GM21526 (cell line): ENCODE measurements around the gene ACAA2.
A peak's percentile ranks its signal among the peaks of the same experiment; 100 is the strongest.
"Not testable (repeated sequence)": the region's sequence is repeated elsewhere in the genome, so short reads cannot be mapped to it uniquely, and the experiment has no call there.

Source experiments
- ATAC-seq: cut with Tn5 transposase; IDR thresholded peaks from one replicate; pipeline ENCODE4 v1.9.1; 2021; ENCODE audit warnings: moderate library complexity; ENCODE audit not compliant: unreplicated experiment, low FRiP score

ACAA2 gene

DNA sequence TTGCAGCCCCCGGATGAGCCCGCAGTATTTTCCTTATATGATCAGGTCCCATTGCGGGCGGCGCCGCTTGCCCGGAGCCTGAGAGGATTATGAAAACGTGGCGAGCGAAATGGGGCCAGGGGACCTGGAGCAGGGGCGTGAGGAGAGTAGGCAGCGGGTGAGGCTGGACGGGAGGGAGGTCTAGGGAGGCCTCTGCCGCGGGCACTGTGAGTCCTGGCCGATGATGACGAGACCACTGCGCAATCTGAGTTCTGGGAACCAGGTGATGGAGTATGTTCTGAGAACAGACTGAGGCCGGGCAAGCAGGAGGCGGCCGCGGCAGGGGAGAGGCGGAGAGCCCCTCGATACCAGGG lies 790 bp upstream of the ACAA2 start:
- peak; percentile 29 for ATAC-seq

DNA sequence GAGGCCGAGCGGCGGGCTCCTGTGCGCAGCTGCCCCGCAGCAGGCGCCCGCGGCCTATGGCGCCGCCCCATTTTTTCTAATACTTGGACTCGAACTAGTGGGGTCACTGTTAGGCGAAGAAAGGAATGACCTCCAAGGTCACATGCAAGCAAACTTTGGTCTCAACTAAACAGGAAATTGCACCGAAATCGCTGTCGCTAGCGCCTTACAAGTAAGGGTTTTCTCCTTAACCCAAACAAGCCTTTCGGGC lies 339 bp downstream of the ACAA2 start:
- ATAC-seq: peak; percentile 35

DNA sequence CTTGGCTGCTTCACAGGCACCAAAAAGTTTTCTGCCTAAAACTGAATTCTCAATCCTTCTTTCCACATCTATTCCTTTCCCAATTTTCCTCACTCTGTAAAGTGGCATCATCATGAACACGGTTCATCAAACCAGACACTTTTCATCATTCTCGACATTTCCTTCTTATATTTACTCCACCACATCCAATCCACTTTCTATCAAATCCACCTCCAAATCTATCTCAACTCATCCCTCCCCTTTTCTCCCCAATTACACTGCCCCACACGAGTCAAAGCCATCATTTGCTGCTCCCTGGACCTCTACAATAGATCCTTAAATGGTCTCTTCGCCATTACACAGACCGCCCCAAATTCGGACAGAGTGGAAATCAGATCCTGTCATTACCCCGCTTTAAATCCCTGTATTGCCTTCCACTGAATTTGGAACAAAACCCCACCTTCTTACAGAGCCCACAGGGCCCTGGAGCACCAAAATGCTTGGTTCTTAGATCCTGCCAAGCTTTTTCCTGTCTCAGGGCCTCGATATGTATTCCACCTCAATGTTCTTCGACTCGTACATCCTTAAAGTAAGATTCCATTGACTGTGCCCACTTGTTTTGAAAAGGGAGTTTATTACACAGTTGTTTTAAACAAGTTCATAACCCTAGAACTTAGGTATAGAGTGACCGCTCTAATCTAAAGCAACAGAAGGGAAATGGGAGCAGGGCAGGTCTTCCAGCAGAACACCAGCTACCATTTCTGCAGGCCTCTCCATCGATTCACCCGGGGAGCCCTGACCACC lies 856 bp downstream of the ACAA2 start:
- ATAC-seq: no peak

DNA sequence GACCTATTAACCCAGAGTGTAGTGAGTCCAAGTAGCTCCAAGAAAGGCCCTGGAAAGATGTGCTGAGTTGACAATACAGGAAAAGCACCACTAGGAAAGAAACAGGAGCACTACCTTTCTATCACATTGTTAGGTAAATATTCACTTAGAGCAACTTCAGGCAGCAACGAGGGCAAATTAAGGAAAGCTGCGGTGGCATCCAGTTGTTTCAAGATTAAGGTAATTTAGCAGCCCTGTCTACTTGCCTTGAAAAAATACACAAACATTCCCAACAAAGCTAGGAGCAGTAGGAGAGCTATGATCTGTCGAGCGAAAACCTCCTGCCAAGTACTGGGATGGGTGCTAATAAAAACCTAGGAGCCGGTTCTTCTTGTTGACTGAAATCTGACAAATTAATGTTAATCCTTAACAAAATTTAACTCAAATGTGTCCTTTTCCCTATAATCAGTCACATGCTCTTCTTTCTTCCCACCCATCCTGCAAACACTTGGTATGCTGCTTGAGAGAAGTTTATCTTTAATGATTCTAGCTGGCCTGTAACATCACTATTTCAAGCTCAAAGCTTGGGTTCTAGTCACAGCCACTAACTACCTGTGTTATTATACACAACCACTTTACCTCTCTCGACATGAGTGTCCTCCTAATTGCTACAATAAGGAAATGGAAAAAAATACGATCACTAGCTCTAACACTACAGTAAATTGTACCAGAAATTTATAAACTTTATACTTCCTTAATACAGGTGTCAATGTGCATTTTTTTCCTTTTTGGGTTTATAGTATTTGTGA lies 2.0 kb downstream of the ACAA2 start:
- no peak for ATAC-seq

DNA sequence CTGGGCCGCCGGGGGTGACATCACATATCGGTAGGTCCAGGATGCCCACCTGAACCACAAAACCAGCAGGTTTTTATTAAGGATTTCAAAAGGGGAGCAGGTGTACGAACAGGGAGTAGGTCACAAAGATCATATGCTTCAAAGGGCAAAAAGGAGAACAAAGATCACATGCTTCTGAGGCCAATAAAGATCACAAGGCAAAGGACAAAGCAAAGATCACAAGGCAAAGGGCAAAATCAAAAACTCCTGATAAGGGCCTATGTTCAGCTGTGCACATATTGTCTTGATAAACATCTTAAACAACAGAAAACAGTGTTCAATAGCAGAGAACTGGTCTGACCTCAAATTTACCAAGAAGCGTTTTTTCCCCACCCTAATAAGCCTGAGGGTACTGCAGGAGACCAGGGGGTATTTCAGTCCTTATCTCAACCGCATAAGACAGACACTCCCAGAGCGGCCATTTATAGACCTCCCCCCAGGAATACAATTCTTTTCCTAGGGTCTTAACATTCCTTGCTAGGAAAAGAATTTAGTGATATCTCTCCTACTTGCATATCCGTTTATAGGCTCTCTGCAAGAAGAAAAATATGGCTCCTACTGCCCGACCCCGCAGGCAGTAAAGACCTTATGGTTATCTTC lies 4.7 kb downstream of the ACAA2 start:
- ATAC-seq: not testable (repeated sequence)

DNA sequence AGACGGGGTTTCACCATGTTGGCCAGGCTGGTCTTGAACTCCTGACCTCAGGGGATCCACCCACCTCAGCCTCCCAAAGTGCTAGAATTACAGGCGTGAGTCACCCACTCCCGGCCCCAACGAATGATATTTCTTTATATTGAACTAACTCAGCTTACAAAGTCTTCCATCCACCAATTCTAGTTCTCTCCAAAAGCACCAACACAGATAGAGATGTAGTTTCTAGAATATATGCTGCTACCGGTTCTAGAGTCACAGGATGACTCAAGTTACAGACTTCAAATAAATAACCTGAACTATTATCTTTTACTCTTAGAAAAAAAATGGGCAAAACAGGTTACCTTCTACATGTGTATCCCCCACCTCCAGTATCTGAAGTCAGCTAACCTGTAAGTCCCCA lies 9.2 kb downstream of the ACAA2 start:
- no peak for ATAC-seq

DNA sequence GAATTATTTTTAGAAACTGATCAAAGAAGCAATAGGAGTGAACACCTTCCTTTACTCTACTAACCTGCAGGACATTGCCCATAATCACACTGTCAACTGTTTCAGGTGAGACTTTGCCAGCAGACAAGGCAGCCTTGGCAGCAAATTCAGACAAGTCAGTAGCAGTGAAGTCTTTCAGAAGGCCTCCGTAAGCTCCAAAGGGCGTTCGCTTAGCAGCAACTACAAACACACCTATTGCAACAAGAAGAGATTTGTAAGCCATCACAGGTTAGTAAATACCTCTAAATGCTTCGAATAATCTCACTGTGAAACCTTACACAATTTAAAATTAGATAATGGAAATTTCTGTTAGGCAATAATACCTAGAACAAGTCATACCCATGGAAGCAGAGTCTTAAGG lies 10.7 kb downstream of the ACAA2 start:
- no peak for ATAC-seq

DNA sequence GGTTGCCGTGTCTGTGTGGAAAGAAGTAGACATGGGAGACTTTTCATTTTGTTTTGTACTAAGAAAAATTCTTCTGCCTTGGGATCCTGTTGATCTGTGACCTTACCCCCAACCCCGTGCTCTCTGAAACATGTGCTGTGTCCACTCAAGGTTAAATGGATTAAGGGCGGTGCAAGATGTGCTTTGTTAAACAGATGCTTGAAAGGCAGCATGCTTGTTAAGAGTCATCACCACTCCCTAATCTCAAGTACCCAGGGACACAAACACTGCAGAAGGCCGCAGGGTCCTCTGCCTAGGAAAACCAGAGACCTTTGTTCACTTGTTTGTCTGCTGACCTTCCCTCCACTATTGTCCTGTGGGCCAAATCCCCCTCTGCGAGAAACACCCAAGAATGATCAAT lies 12.8 kb downstream of the ACAA2 start:
- not testable (repeated sequence) for ATAC-seq

DNA sequence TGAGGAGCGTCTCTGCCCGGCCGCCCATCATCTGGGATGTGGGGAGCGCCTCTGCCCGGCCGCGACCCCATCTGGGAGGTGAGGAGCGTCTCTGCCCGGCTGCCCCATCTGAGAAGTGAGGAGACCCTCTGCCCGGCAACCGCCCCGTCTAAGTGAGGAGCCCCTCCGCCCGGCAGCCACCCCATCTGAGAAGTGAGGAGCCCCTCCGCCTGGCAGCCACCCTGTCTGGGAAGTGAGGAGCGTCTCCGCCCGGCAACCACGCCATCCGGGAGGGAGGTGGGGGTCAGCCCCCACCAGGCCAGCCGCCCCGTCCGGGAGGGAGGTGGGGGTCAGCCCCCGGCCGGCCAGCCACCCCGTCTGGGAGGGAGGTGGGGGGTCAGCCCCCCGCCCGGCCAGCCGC lies 13.5 kb downstream of the ACAA2 start:
- not testable (repeated sequence) for ATAC-seq

DNA sequence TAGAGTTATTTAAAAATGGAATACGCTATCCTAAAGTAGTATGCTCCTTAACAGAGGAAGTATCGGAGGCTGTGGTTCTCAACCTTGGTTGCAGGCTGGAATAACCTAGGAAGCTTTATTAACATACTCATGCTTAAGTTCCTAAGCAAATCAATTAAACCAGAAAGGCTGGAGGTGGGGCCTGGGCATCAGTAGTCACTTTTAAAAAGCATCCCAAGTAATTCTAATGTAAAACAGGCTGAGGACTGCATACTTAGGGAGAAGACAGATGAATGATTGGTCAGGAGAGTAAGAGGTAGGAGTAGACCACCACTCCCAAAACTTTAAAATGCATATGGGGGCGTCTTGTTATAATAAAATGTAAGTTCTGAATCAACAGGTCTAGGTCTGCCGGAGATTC lies 15.3 kb downstream of the ACAA2 start:
- ATAC-seq: no peak

DNA sequence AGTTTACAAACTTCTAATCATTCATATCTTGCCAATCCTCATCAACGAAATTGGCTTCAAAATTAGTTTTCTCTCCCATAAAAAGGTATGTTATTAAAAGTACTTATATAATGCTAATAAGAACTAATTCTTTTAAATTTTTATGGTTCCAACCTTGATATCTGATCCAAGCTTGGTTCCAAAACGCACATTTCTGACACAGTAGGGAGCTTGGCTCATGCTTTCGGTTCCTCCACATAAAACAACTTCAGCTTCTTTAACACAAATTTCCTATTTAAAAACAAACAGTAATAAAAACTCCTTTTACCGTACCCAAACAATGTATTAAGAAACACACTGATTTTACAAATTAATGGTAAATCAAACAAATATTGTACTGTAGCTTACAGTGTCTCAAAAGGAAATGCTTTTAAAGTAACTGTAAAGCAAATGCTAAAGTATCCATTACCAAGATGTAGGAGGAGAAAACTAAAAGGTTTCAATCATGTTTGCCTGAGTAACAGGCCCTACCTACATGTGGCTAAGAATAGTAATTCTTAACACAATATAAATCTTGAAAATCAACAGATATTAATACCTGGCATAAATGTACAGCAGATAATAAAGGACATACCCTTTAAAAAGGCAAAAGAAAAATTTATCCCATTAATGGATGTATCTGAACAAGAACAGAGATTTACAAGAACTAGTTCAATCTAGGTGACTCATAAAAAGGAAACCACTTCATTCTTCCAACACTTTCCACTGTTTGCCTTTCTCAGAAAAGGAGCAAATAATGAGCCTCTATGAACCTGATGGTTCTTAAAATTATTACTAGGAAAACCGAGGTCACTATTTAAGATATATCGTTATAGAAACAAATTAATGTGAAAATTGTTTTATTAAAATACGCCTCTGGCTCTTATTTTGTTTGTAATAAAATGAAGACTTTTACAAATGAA lies 17.5 kb downstream of the ACAA2 start:
- ATAC-seq: no peak

DNA sequence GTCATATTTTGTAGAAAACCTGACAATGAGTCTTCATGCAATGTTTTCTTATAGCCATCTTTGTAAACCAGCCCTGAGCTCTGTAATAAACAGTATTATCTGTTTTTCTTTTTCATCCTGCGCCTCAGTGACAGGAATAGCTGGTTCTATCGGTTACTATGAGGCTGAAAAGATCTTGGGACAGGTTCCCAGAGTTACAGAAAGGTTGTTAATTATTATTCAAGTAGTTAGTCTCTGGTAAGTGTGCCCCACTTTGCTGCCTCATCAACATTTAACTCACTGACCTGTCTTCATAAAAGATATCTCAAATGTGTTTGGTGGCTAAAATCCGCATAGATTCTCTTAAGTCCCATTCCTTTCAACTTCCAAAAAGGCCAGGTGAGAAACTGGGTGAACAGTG lies 18.6 kb downstream of the ACAA2 start:
- ATAC-seq: no peak

DNA sequence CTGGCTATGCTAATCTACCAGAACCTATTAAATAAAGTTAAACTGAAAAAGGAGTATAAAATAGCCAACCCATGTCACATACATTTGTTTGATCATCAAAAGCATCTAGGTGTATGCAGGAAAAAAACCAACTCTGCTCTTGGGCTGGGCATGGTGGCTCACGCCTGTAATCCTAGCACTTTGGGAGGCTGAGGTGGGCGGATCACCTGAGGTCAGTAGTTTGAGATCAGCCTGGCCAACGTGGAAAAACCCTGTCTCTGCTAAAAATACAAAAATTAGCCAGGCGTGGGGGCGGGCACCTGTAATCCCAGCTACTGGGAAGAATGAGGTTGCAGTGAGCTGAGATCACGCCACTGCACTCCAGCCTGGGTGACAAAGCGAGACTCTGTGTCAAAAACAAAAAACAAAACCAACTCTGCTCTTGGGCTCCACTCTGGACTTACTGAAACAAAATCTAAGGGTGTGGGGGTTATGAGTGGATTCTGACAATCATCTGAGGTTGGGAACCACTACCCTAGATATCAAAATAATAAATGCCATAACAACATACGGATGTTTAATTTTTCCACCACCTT lies 23.7 kb downstream of the ACAA2 start:
- not testable (repeated sequence) for ATAC-seq

DNA sequence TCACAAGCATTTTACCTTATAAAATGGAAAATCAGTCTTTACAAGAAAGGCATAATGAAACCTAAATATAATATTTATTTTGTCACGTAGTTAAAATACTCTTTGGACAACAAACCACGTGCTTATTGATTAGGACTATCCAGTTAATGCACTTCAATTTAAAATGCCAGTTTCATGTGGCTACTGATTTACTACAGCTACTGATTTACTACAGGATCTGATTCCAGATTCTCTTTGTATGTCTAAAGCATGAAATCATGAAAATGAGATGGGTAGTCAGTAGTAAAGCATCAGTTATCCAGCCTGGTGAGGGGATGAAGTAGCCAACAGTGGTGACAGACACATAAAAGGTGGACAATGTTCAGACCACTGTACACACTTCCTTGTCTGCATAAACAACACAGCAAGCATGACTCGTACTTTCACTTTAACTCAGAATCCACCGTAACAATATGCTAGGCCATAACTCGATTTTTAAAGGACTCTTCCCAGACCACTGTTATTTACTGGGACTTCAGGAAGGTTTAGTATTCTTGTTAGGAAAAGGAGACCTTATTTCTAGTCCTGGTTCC lies 24.9 kb downstream of the ACAA2 start:
- no peak for ATAC-seq

DNA sequence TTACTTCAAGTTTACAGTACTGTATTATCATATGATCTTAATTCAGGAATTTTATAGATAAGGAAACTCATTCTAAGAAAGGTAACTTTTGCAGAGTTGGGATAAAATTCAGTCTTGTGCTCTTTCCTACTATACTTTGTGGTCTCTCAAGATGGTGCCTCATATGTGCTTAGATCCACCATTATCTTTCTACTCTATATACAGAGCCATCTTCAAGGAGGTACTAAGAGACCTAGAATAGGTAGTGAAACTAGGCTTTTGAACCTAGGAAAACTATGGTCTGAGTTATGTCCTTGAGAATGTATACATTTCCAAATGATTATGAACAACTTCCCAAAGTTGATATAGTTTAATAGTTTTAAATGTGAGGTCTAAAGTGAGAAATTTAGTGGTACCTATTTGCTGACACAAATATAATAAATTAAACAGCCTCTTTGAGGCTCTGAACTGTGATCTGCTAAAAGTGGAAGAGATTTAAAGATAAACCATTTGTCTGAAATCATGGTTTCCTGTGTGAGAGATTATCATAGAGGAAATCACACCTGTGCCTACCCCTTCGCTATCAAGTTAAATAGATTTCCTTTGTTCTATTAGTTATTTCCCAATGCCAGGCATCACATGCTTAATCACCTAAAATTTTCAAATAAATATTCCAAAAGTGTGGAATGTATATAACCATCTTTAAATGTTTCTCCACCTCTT lies 27.2 kb downstream of the ACAA2 start:
- ATAC-seq: no peak

DNA sequence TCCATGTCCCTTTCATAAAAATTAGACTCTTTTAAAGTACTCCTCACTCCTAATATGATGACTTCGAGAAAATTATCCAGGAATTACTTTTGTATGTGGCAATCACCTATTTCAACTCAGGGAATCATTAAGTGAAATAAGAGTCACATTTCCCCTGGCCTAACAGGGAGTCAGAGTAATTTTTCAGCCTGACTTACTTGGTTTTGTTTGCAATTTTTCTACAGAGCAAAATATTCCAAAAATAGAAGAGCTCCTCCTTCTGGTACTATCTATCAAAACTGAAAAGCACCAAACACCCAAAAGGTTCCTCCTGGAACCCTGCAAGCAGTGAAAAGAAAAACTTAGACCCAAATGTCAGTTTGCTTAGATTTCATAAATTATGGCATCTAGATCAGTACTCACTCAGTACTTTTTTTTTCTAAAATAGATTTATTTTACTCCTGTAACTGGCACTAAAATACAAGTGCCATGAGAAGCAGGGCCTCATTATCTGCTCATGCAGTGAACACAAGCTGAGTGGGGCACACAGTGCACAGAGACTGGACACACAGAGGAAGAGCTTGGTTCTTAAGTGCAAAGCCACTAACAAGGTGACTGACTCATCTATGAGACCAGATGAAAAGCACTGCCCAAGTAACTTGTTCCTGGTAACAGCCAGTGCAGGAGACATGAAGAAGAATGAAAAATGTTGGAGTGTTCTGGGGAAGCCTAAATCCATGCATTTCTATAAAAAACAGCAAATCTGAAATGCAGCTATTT lies 28.7 kb downstream of the ACAA2 start:
- ATAC-seq: no peak

DNA sequence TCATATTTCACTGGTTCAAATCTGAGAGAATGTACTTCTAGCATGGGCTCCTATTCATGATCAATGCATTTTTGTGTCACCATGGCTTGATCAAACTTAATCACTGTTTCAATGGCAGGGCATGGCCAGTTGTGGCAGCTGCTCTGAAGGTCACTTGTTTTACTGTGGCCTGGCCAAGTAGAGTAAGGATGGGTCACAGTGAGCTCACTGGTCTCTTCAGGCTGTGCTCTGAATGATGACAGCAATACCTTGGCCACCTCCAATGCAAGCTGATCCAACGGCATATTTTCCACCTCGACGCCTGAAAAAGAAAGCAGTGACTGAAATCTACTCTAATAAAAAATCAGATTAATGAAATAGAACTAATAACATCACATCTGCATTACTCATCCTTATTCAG lies 29.7 kb downstream of the ACAA2 start:
- ATAC-seq: not testable (repeated sequence)

DNA sequence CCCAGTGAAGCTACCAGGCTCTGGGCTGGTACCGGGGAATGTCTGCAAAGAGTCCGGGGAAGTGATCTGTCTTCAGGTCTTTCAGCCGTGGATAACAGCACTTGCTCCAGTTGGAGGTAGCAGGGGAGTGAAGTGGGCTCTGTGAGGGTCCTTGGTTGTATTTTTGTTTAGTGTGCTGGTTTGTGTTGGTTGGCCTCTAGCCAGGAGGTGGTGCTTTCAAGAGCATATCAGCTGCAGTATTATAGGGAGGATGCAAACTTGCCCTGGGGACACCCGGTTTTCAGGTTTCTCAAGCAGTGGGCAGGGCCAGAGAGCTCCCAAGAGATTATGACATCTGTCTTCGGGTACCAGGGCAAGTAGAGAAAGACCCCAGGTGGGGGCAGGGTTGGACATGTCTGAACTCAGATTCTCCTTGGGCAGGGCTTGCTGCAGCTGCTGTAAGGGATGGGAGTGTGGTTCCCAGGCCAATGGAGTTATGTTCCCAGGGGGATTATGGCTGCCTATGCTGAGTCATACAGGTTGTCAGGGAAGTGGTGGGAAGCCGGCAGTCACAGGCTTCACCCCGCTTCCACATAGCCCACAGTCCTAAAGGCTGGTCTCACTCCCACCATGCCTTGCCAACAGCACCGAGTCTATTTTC lies 34.4 kb downstream of the ACAA2 start:
- ATAC-seq: no peak
